Measurements from ENCODE around the gene MCF2L2. TPM values are rescaled to one million over a fixed set of nuclear protein-coding genes. Genes with fewer than 3 reads are reported as not detected.

MCF2L2 gene
- total and polyA plus RNA-seq, 2 of the 13 experiments (the other 11 are each of a cell fraction or from before 2014, with no cell fraction given), result not detected

- no peak for TF ChIP-seq KLF15 (CRISPR knock-in tag; IDR thresholded peaks at IDR 0.05; ENCODE audit: borderline replicate concordance)
Observed at GRCh38 chr3:183156266-183156665, 272.2 kb downstream of the MCF2L2 start (continued).

- WGBS (ENCODE audit: low lambda C conversion rate), result 4% methylated on average over 4 of the region's 4 CpGs
Observed at GRCh38 chr3:183155499-183155898, 272.9 kb downstream of the MCF2L2 start.

More at GRCh38 chr3:183155499-183155898, 272.9 kb downstream of the MCF2L2 start:
- peaks cover 0 to 10% of the 10 kb centered on the region in 2 experiments; a peak in 2 of 5 replicates for H3K27me3 ChIP-seq (ENCODE audit: control insufficient read depth in 1 of 2, insufficient read depth in 2 of 2, low read length in 2 of 2)
- no peaks in the 10 kb centered on the region for H3K79me2 ChIP-seq (ENCODE audit: insufficient read depth, low read length)
- no peaks in the 10 kb centered on the region for H3K4me1 ChIP-seq (ENCODE audit: insufficient read depth, low read length)
- H4K20me1 ChIP-seq (ENCODE audit: insufficient read depth, low read length), result no peaks in the 10 kb centered on the region
- FAIRE-seq (no peak), ATAC-seq (no peak), DNase-seq (ENCODE audit: low spot score) (no peak)
- no peak overlapping the region for H3K27ac ChIP-seq (ENCODE audit: extremely low read length, insufficient read depth, low read length)
- no peak overlapping the region for H3K4me3 ChIP-seq (replicated peaks in 1 of 3; ENCODE audit: insufficient read depth in 1 of 3, low read depth in 2 of 3, low read length in 3 of 3)
- no TSS peak for BruUV-seq (replicated peaks)
- no peak for TF ChIP-seq ZNF782 (CRISPR knock-in tag; IDR thresholded peaks at IDR 0.05; ENCODE audit: borderline replicate concordance)
- TF ChIP-seq ZNF547 (CRISPR knock-in tag; IDR thresholded peaks at IDR 0.05), result no peak
- no peak for TF ChIP-seq ZEB1 (IDR thresholded peaks at IDR 0.05; ENCODE audit: insufficient replicate concordance, low read depth)
- TF ChIP-seq ZNF3 (CRISPR knock-in tag; IDR thresholded peaks at IDR 0.05), result no peak
- no peak for TF ChIP-seq ZZZ3 (CRISPR knock-in tag; IDR thresholded peaks at IDR 0.05; ENCODE audit: borderline replicate concordance)
- TF ChIP-seq SRY (CRISPR knock-in tag; IDR thresholded peaks at IDR 0.05), result no peak
- TF ChIP-seq, protein P1, sequence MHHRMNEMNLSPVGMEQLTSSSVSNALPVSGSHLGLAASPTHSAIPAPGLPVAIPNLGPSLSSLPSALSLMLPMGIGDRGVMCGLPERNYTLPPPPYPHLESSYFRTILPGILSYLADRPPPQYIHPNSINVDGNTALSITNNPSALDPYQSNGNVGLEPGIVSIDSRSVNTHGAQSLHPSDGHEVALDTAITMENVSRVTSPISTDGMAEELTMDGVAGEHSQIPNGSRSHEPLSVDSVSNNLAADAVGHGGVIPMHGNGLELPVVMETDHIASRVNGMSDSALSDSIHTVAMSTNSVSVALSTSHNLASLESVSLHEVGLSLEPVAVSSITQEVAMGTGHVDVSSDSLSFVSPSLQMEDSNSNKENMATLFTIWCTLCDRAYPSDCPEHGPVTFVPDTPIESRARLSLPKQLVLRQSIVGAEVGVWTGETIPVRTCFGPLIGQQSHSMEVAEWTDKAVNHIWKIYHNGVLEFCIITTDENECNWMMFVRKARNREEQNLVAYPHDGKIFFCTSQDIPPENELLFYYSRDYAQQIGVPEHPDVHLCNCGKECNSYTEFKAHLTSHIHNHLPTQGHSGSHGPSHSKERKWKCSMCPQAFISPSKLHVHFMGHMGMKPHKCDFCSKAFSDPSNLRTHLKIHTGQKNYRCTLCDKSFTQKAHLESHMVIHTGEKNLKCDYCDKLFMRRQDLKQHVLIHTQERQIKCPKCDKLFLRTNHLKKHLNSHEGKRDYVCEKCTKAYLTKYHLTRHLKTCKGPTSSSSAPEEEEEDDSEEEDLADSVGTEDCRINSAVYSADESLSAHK (CRISPR knock-in tag; IDR thresholded peaks at IDR 0.05; ENCODE audit: borderline replicate concordance), result no peak
- TF ChIP-seq SP2 (CRISPR knock-in tag; IDR thresholded peaks at IDR 0.05), result no peak
- no peak for TF ChIP-seq SMC3 (IDR thresholded peaks at IDR 0.05; ENCODE audit: low read length)
- TF ChIP-seq ZNF549 (CRISPR knock-in tag; IDR thresholded peaks at IDR 0.05), result no peak
- TF ChIP-seq ZNF430 (CRISPR knock-in tag; IDR thresholded peaks at IDR 0.05), result no peak
- TF ChIP-seq ARID2 (CRISPR knock-in tag; IDR thresholded peaks at IDR 0.05; ENCODE audit: borderline replicate concordance), result no peak
- TF ChIP-seq NR0B2 (CRISPR knock-in tag; IDR thresholded peaks at IDR 0.05), result no peak
- no peak for TF ChIP-seq ZSCAN29 (CRISPR knock-in tag; conservative IDR thresholded peaks at IDR 0.05)
- TF ChIP-seq FOXA1 (IDR thresholded peaks at IDR 0.05), result no peak
- no peak for TF ChIP-seq FOXA1 (CRISPR knock-in tag; IDR thresholded peaks at IDR 0.05)
- TF ChIP-seq, protein P2, sequence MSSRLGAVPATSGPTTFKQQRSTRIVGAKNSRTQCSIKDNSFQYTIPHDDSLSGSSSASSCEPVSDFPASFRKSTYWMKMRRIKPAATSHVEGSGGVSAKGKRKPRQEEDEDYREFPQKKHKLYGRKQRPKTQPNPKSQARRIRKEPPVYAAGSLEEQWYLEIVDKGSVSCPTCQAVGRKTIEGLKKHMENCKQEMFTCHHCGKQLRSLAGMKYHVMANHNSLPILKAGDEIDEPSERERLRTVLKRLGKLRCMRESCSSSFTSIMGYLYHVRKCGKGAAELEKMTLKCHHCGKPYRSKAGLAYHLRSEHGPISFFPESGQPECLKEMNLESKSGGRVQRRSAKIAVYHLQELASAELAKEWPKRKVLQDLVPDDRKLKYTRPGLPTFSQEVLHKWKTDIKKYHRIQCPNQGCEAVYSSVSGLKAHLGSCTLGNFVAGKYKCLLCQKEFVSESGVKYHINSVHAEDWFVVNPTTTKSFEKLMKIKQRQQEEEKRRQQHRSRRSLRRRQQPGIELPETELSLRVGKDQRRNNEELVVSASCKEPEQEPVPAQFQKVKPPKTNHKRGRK (CRISPR knock-in tag; IDR thresholded peaks at IDR 0.05), result no peak
- TF ChIP-seq ZSCAN22 (CRISPR knock-in tag; IDR thresholded peaks at IDR 0.05), result no peak
- no peak for TF ChIP-seq ARID3A (IDR thresholded peaks at IDR 0.05; ENCODE audit: low read depth, low read length)
- intact Hi-C loops (cut with micrococcal nuclease; ENCODE audit: unreplicated experiment), result no loop called here
- no peaks in the 10 kb centered on the region for H3K9me3 ChIP-seq (ENCODE audit: low read length)
- POLR2A ChIA-PET, result no interaction called here
- no peak overlapping the region for H2AFZ ChIP-seq (ENCODE audit: low read length)
- no peak overlapping the region for H3K9ac ChIP-seq (ENCODE audit: insufficient read depth, low read depth, low read length)
- CTCF ChIA-PET (ENCODE audit: low intra/inter-chr PET ratio, low total read pairs), result no interaction called here
- in situ Hi-C loops (cut with HindIII; ENCODE audit: extremely low pct_ligation_motif_present, low pct_unique_long_range_greater_than_20kb), result no loop called here
- H3K36me3 ChIP-seq (replicated peaks in 1 of 2; ENCODE audit: control insufficient read depth in 1 of 2, insufficient read depth in 2 of 2, low read length in 2 of 2), result no peaks in the 10 kb centered on the region
- H3K4me2 ChIP-seq (ENCODE audit: low read depth, low read length), result no peak overlapping the region

All from HepG2 (cell line).